Astrocyte of the spinal cord (primary cell): ENCODE results near the gene ATP1A2.

Experiments
- DNase-seq: peaks from one replicate; pipeline ENCODE4 v3.0.0; 2011; ENCODE audit warnings: low read depth, low spot score
- H3K4me3 ChIP-seq: 2 replicates; pipeline ENCODE4 v1.5.1; 2011; ENCODE audit warnings: low read depth, mild to moderate bottlenecking, low read length, moderate library complexity
- CTCF ChIP-seq: IDR thresholded peaks from 2 replicates; pipeline ENCODE4 v1.5.1; 2012; ENCODE audit warnings: low read depth, mild to moderate bottlenecking, low read length, inconsistent platforms
- in situ Hi-C: cut with HindIII; loops from 2 replicates; pipeline ENCODE4 v1.10.0; 2017; ENCODE audit warnings: low sequenced_read_pairs

ATP1A2 gene

GRCh38 chr1:160189649-160190625 is 74.4 kb downstream of the ATP1A2 start, which contains the start of gene CASQ1:
Gene CASQ1 (plus strand): TSS chr1:160190575. CDS start chr1:160190752, 177 bp downstream.
- in situ Hi-C loops = no loop called here
- no peak within 1 kb of the TSS for H3K4me3 ChIP-seq
- no peak for DNase-seq
- no peak for TF ChIP-seq CTCF

- no peak for TF ChIP-seq CTCF
- no peak overlapping the region for H3K4me3 ChIP-seq
- no peak for DNase-seq
- in situ Hi-C loops = no loop called here
These were observed 76.2 kb downstream of the ATP1A2 start for GRCh38 chr1:160191756-160192155.

- in situ Hi-C loops = no loop called here
- H3K4me3 ChIP-seq = no peak overlapping the region
- no peak for DNase-seq
- no peak for TF ChIP-seq CTCF
These were observed 76.7 kb downstream of the ATP1A2 start for GRCh38 chr1:160192234-160192633.
